ENCODE data around the gene ARMC8. TPM values are rescaled to one million over a fixed set of nuclear protein-coding genes. Genes with fewer than 3 reads are reported as not detected.

The ARMC8 gene
- total and polyA plus RNA-seq, 8 donors, result 7.6 to 21.1 (median 16.9) TPM

DNA sequence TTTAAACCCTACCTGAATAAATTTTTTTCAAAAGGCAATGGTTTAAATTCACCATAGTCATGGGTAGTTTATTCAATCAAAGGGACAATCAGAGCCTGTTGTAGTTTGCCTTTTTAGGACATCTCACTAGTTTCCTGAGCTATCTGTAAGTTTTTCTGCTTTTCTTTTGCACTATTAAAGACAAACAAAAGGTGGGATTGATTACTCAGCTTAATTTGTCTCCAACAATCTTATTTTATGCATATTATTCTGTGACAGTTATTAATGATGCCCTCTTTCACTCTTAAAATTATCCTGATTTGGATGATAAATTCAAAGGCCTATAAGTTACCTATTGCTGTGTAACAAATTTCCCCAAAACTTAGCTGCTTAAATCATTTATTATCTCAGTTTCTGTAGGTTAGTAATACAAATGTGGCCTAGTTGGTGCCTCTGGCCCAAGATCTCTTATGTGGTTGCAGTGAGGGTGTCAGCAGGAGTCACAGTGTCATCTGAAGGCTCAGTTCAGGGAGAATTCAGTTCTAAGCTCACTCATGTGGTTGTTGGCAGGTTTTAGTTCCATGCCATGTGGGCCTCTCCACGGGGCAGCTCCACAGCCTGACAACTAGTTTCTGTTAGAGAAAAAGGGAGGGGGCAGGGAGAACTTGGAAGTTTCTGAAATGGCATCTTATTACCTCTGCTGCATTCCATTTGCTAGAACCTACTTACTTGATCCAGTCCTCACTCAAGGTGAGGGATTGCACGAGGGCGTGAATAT lies 16.0 kb downstream of the ARMC8 start:
- H3K9me3 ChIP-seq, result no peaks in the 10 kb centered on the region
- FAIRE-seq (no peak), ATAC-seq (no peak), DNase-seq (no peak)
- no peaks in the 10 kb centered on the region for H3K36me3 ChIP-seq
- WGBS, 2 donors, result 93 to 95% methylated on average over 3 of the region's 3 CpGs
- H3K4me3 ChIP-seq, result no peak overlapping the region
- TF ChIP-seq, protein P1, sequence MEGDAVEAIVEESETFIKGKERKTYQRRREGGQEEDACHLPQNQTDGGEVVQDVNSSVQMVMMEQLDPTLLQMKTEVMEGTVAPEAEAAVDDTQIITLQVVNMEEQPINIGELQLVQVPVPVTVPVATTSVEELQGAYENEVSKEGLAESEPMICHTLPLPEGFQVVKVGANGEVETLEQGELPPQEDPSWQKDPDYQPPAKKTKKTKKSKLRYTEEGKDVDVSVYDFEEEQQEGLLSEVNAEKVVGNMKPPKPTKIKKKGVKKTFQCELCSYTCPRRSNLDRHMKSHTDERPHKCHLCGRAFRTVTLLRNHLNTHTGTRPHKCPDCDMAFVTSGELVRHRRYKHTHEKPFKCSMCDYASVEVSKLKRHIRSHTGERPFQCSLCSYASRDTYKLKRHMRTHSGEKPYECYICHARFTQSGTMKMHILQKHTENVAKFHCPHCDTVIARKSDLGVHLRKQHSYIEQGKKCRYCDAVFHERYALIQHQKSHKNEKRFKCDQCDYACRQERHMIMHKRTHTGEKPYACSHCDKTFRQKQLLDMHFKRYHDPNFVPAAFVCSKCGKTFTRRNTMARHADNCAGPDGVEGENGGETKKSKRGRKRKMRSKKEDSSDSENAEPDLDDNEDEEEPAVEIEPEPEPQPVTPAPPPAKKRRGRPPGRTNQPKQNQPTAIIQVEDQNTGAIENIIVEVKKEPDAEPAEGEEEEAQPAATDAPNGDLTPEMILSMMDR (IDR thresholded peaks at IDR 0.05), result no peak
- intact Hi-C loops (cut with DNase I), result no loop called here
- no peaks in the 10 kb centered on the region for H3K4me1 ChIP-seq
- no peaks in the 10 kb centered on the region for H3K27me3 ChIP-seq
- H3K27ac ChIP-seq, result no peak overlapping the region

DNA sequence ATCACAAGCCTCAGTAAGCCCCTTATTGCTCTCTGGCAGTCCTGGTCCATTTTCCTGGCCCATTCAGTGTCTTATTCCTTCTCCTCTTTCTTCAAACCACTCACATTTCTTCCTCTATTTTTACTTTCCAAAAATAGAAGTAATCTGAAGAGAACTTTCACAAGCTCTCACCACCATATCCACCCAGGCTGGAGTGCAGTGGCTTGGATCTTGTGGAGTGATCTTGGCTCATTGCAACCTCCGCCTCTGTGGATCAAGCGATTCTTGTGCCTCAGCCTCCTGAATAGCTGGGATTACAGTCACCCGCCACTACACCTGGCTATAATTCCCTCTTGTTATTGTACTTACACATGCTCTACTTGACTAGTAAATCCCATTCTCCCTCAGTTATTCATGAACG lies 16.8 kb downstream of the ARMC8 start:
- WGBS, 2 donors, result 89 to 90% methylated on average over 4 of the region's 4 CpGs
- intact Hi-C loops (cut with DNase I), result no loop called here
- FAIRE-seq, result no peak

DNA sequence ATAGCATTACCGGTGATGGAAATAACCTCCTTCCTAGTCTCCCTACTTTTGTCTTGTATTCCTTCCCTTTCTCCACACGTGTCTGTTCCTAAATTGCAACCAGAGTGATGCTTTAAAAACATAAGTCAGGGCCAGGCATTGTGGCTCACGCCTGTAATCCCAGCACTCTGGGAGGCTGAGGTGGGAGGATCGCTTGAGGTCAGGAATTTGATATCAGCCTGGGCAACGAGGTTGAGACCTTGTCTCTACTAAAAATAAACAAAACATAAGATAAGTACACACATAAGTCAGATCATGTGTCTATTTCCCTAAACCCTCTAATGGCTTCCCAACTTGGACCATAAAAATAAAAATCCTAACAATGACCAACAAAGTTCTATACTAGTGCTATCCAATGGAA lies 18.4 kb downstream of the ARMC8 start:
- FAIRE-seq, result no peak
- Histone ChIP-seq H3K36me3 (no peaks in the 10 kb centered on the region), H3K27ac (no peak overlapping the region), H3K4me3 (no peak overlapping the region), H3K27me3 (no peaks in the 10 kb centered on the region), H3K9me3 (no peaks in the 10 kb centered on the region), H3K4me1 (peaks cover 0 to 3% (median 0%) of the 10 kb centered on the region in 3 donors)
- DNase-seq, result no peak
- TF ChIP-seq, protein P1 (IDR thresholded peaks at IDR 0.05), result no peak
- WGBS, 2 donors, result 66 to 75% methylated on average over 5 of the region's 5 CpGs
- ATAC-seq, result no peak
- intact Hi-C loops (cut with DNase I), result no loop called here

More for the DNA sequence above, 16.8 kb downstream of the ARMC8 start:
- Histone ChIP-seq H3K36me3 (no peaks in the 10 kb centered on the region), H3K27ac (no peak overlapping the region), H3K27me3 (no peaks in the 10 kb centered on the region), H3K9me3 (no peaks in the 10 kb centered on the region), H3K4me3 (no peak overlapping the region), H3K4me1 (no peaks in the 10 kb centered on the region)
- no peak for DNase-seq
- no peak for ATAC-seq
- TF ChIP-seq, protein P1 (IDR thresholded peaks at IDR 0.05), result no peak

DNA sequence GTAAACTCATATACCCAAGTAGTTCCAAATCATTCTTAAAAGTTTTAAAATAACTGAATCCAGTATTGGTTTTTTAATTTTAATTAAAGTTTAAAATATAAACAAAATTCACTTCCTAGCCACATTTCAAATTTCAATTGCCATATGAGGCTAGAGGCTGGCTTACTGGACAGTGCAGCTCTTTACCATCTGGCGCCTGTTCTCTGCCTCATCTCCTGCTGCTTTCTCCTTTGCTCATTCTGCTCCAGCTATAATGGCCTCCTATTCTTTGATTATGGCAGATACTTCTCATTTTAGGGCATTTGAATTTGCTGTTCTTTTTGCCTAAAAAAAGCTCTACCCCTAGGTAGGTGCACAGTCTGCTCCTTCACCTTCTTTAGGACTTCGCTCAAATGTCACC lies 19.1 kb downstream of the ARMC8 start:
- H3K4me1 ChIP-seq, result peaks cover 0 to 3% (median 0%) of the 10 kb centered on the region in 3 donors
- ATAC-seq (no peak), FAIRE-seq (no peak), DNase-seq (no peak)
- intact Hi-C loops (cut with DNase I), result no loop called here
- H3K9me3 ChIP-seq, result no peaks in the 10 kb centered on the region
- H3K27ac ChIP-seq, result no peak overlapping the region
- TF ChIP-seq, protein P1 (IDR thresholded peaks at IDR 0.05), result no peak
- no peaks in the 10 kb centered on the region for H3K36me3 ChIP-seq
- 95 to 98% methylated on average over 2 of the region's 2 CpGs for WGBS, 2 donors
- no peak overlapping the region for H3K4me3 ChIP-seq
- no peaks in the 10 kb centered on the region for H3K27me3 ChIP-seq

DNA sequence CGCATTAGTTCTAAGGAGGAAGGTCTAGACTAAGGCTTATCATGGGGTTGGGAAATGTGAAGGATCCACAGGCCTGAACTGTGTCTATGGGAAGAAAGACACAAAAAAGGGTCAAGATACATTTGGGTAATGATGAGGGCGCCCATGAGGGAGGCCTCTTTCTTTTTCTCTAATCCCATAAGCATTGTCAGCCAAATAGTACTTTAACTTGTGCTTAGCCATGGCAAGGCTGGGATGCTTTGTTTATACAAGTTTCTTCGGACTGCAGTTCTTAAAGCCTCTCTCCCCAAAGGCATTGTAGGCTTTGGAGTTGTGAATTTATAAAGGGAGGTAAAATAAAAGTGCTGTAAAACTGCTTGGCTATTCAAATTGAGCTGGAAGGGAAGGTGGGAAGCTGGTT lies 23.4 kb downstream of the ARMC8 start:
- 94% methylated on average over 3 of the region's 3 CpGs for WGBS, 2 donors
- no peaks in the 10 kb centered on the region for H3K9me3 ChIP-seq
- TF ChIP-seq, protein P1 (IDR thresholded peaks at IDR 0.05), result no peak
- ATAC-seq (no peak), FAIRE-seq (no peak), DNase-seq (no peak)
- no peaks in the 10 kb centered on the region for H3K36me3 ChIP-seq
- H3K4me1 ChIP-seq, result peaks cover 0 to 3% (median 0%) of the 10 kb centered on the region in 3 donors
- H3K27ac ChIP-seq, result no peak overlapping the region
- intact Hi-C loops (cut with DNase I), result no loop called here
- H3K27me3 ChIP-seq, result no peaks in the 10 kb centered on the region
- H3K4me3 ChIP-seq, result no peak overlapping the region
